ENCODE results near the gene FHOD1.
A peak's percentile ranks its signal among the peaks of the same experiment; 100 is the strongest.

The FHOD1 gene

GRCh38 chr16:67277294-67277998, 30.2 kb upstream of the FHOD1 start:
- DNase-seq = no peak

- DNase-seq = no peak
Observed at GRCh38 chr16:67275321-67275720, 28.0 kb upstream of the FHOD1 start.

- no peak for DNase-seq
Observed at GRCh38 chr16:67271446-67271845, 24.2 kb upstream of the FHOD1 start.

GRCh38 chr16:67270931-67271338, 23.7 kb upstream of the FHOD1 start:
- no peak for DNase-seq

GRCh38 chr16:67269766-67270165, 22.5 kb upstream of the FHOD1 start:
- DNase-seq = no peak

- no peak for DNase-seq
Observed at GRCh38 chr16:67268136-67268579, 20.9 kb upstream of the FHOD1 start.

GRCh38 chr16:67265834-67266233, 18.6 kb upstream of the FHOD1 start:
- no peak for DNase-seq

- DNase-seq = no peak
Observed at GRCh38 chr16:67264866-67265265, 17.6 kb upstream of the FHOD1 start.

GRCh38 chr16:67264277-67264676, 17.0 kb upstream of the FHOD1 start:
- DNase-seq = no peak

- no peak for DNase-seq
Observed at GRCh38 chr16:67263201-67263600, 15.9 kb upstream of the FHOD1 start.

- no peak for DNase-seq
Observed at GRCh38 chr16:67260426-67261063, 13.3 kb upstream of the FHOD1 start.

GRCh38 chr16:67259705-67260104, 12.4 kb upstream of the FHOD1 start:
- DNase-seq = no peak

GRCh38 chr16:67258161-67258835, 11.0 kb upstream of the FHOD1 start:
- DNase-seq = no peak

GRCh38 chr16:67257486-67258160, 10.3 kb upstream of the FHOD1 start:
- no peak for DNase-seq

GRCh38 chr16:67256701-67257230, 9.5 kb upstream of the FHOD1 start:
- no peak for DNase-seq

- no peak for DNase-seq
Observed at GRCh38 chr16:67255553-67256221, 8.4 kb upstream of the FHOD1 start.

GRCh38 chr16:67254801-67255552, 7.7 kb upstream of the FHOD1 start:
- DNase-seq = no peak

- no peak for DNase-seq
Observed at GRCh38 chr16:67252609-67253497, 5.6 kb upstream of the FHOD1 start.

- no peak for DNase-seq
Observed at GRCh38 chr16:67250045-67250327, 2.7 kb upstream of the FHOD1 start.

- peak; percentile 40 for DNase-seq
Observed at GRCh38 chr16:67249178-67250044, 2.1 kb upstream of the FHOD1 start.

All from NCI-H2227 treated with DMSO at 0.1 percent for 48 hours (cell line).